Raji (cell line): ENCODE measurements around the gene C11orf86.

Source experiments
- POLR2A ChIP-seq: IDR thresholded peaks from 2 replicates; pipeline ENCODE4 v1.6.1; 2011; ENCODE audit warnings: low read depth, low read length, control low read depth; ENCODE audit not compliant: insufficient read depth

The C11orf86 gene

DNA sequence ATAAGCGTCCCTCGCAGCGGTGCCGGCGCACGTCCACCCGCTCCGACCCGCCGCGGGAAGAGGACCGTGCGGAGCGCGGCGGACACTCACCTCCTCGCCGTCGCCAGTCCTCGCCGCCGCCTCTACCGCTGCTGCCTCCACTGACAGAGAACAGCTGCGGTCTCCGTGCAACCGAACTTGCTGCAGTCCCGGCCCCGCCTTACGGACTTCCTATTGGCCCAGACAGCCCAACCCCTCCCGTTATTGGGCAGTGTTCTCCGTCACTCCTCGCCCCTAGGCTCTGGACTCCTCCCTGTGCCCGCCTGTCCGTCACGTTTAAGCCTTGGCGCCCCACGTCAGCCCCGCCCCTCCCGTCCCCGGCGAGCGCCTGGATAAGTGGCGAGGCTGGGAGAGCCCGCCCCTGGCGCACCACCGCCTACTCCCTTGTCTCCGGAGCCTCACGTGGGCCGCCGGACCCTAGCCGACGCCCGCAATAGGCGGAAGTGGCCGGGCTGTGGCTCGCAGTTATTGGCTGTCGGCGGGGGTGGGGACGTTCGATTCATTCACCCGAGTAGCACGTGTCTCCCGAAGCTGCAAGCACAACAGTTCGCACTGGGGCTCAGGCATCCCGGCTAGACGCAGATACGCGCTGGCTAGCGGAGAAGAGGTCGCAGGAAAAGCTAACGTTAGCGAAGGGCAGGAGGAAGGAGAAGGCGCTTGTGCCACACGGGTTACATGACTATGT is 16.7 kb upstream of the C11orf86 start, which contains the start of gene PC:
TSS of gene PC (minus strand) at position 152 of the 724 bp plus-strand sequence. CDS start 86,224 bp downstream, outside the sequence.
- TF ChIP-seq POLR2A, result no peak

DNA sequence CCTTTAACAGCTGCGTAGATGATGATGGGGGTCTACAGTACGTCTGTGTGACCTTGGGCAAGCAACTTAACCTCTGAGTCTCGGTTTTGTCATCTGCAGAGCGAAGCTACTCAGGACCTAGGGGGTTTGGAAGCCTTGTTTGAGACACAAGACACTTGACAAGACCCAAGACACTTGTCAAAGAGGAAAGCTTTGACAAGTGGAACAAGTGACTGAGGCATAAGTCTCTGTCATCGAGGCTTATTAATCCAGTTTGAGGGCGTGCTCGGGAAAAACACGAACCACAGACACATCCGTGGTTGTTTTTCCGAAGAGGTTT is 16.2 kb upstream of the C11orf86 start:
- no peak for TF ChIP-seq POLR2A

DNA sequence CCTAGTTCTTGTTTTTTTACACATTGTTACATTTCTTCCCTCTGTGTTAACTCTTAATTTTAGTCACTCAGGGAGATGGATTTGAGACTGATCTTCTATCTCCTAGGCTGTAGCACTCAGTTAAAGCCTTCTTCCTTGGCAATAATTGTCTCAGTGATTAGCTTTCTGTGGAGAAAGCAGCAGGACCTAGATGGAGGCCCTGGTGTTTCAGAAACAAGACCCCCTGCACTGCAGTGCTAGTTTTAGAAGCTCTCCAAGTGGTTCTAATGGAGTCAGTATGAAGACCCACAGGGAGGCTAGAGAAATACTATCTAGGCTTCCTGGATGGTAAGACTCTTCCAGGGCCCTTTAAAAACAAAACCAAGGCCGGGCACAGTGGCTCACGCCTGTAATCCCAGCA is 12.9 kb upstream of the C11orf86 start:
- TF ChIP-seq POLR2A, result no peak

- no peak for TF ChIP-seq POLR2A
Observed at GRCh38 chr11:66962801-66963200, 12.3 kb upstream of the C11orf86 start.

DNA sequence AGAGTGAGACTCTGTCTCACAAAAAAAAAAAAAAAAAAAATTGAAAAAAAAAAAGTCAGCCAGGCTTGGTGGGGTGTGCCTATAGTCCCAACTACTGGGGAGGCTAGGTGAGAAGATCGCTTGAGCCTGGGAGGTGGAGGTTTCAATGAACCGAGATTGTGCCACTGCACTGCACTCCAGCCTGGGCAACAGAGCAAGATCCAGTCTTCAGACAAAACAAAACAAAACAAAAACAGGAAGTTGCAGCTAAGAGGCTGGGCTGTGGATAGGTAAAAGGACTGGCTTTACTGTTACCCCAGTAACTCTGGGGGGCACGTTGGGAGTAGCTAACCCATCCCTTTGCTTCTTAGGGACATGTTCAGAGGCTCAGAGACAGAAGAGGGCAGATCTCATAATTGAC is 10.6 kb upstream of the C11orf86 start:
- TF ChIP-seq POLR2A, result no peak

DNA sequence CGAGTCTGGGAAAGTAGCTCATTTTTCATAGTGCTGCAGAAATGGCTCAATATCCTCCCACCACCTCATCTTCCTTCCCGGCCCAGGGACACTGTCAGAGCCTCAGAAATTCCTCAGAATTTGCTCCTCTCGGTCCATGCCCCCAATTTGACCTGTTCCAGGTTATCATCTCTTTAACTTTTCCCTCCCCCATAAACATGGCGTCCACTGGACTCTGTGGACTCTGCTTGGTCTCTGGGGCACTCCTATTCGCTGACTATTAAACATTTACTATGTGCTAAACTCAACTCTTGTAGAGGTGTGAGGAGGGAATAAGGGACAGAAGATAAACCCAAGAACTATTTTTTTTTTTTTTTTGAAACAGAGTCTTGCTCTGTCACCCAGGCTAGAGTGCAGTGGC is 8.8 kb upstream of the C11orf86 start:
- TF ChIP-seq POLR2A, result no peak

- no peak for TF ChIP-seq POLR2A
Observed at GRCh38 chr11:66967670-66968425, 7.3 kb upstream of the C11orf86 start.

GRCh38 chr11:66969584-66970225 is 5.4 kb upstream of the C11orf86 start:
- TF ChIP-seq POLR2A, result no peak

- no peak for TF ChIP-seq POLR2A
Observed at GRCh38 chr11:66970371-66970806, 4.7 kb upstream of the C11orf86 start.

- TF ChIP-seq POLR2A, result no peak
Observed at GRCh38 chr11:66970807-66971442, 4.2 kb upstream of the C11orf86 start.

DNA sequence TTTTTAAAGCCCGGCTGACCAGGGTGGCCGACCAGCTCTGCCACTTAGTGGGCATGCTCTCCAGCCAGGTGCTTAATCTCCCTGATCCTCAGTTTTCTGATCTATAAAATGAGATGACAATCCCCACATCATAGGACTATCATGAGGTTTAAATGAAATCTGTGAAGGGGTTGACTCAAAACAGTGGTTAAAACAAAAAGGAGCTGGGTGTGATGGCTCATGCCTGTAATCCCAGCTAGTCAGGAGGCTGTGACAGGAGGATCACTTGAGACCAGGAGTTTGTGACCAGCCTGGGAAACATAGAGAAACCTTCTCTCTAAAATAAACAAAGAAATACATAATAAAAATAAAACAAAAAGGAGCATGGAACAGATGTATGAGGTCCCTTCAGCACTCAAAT is 3.6 kb upstream of the C11orf86 start:
- TF ChIP-seq POLR2A, result no peak

GRCh38 chr11:66973956-66974580 is 1.0 kb upstream of the C11orf86 start:
- no peak for TF ChIP-seq POLR2A

- no peak for TF ChIP-seq POLR2A
Observed at GRCh38 chr11:66975405-66976027, 412 bp downstream of the C11orf86 start.

- TF ChIP-seq POLR2A, result no peak
Observed at GRCh38 chr11:66976028-66976467, 944 bp downstream of the C11orf86 start.
